Measurements from ENCODE around the gene MXRA8. TPM values are rescaled to one million over a fixed set of nuclear protein-coding genes. Genes with fewer than 3 reads are reported as not detected.

The MXRA8 gene
- total and polyA plus RNA-seq, 9 of the 15 experiments (the other 6 are each of a cell fraction or from before 2014, with no cell fraction given): 0.66 to 11.3 (median 6.3) TPM

DNA sequence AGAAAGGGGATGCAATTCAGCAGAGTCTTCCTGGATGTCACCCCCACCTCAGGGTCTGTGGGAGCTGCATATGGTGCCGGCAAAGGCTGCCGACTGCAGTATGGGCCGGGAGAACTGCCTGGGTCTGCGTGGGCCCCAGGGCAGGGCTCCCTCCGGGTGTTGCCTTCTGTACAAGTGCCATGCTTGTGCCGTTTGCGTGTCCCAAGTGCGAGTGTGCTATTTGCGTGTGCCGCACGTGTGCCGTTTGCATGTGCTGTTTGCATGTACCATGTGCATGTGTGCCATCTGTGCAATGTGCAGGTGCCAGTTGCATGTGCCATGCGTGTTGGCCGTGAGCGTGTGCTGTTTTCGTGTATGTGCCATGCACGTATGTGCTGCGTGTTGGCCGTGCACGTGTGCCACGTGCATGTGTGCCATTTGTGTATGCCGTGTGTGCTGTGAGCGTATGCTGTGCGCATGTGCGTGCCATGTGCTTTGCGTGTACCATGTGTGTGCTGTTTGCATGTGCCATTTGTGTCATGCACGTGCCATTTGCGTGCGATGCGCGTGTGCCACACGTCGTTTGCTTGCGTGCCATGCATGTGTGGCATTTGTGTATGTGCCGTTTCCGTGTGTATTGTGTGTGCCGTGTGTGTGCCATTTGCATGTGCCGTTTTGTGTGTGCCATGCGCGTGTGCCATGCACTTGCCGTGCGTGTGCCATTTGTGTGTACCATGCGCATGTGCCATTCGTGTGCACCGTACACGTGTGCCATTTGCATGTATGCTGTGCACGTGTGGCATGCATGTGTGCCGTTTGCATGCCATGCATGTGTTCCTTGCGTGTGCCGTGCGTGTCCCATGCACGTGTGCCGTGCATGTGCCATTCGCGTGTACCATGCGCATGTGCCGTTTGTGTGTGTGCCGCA is 28.8 kb downstream of the MXRA8 start (continued):
- TF ChIP-seq ZC3H4 (CRISPR knock-in tag; IDR thresholded peaks at IDR 0.05; ENCODE audit: borderline replicate concordance): peak; percentile 66; the same call in 1 of the 2 replicates
- TF ChIP-seq, protein P1, sequence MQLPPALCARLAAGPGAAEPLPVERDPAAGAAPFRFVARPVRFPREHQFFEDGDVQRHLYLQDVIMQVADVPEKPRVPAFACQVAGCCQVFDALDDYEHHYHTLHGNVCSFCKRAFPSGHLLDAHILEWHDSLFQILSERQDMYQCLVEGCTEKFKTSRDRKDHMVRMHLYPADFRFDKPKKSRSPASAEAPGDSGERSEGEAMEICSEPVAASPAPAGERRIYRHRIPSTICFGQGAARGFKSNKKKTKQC (CRISPR knock-in tag; IDR thresholded peaks at IDR 0.05): 0 out of 2 replicates have a peak, but pooled peaks have one; percentile 41
- TF ChIP-seq, protein P2, sequence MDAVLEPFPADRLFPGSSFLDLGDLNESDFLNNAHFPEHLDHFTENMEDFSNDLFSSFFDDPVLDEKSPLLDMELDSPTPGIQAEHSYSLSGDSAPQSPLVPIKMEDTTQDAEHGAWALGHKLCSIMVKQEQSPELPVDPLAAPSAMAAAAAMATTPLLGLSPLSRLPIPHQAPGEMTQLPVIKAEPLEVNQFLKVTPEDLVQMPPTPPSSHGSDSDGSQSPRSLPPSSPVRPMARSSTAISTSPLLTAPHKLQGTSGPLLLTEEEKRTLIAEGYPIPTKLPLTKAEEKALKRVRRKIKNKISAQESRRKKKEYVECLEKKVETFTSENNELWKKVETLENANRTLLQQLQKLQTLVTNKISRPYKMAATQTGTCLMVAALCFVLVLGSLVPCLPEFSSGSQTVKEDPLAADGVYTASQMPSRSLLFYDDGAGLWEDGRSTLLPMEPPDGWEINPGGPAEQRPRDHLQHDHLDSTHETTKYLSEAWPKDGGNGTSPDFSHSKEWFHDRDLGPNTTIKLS (IDR thresholded peaks at IDR 0.05; ENCODE audit: borderline replicate concordance, low read depth): no peak
- TF ChIP-seq SUPT5H (IDR thresholded peaks at IDR 0.05): peak; percentile 65
- TF ChIP-seq, protein P3, sequence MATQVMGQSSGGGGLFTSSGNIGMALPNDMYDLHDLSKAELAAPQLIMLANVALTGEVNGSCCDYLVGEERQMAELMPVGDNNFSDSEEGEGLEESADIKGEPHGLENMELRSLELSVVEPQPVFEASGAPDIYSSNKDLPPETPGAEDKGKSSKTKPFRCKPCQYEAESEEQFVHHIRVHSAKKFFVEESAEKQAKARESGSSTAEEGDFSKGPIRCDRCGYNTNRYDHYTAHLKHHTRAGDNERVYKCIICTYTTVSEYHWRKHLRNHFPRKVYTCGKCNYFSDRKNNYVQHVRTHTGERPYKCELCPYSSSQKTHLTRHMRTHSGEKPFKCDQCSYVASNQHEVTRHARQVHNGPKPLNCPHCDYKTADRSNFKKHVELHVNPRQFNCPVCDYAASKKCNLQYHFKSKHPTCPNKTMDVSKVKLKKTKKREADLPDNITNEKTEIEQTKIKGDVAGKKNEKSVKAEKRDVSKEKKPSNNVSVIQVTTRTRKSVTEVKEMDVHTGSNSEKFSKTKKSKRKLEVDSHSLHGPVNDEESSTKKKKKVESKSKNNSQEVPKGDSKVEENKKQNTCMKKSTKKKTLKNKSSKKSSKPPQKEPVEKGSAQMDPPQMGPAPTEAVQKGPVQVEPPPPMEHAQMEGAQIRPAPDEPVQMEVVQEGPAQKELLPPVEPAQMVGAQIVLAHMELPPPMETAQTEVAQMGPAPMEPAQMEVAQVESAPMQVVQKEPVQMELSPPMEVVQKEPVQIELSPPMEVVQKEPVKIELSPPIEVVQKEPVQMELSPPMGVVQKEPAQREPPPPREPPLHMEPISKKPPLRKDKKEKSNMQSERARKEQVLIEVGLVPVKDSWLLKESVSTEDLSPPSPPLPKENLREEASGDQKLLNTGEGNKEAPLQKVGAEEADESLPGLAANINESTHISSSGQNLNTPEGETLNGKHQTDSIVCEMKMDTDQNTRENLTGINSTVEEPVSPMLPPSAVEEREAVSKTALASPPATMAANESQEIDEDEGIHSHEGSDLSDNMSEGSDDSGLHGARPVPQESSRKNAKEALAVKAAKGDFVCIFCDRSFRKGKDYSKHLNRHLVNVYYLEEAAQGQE (IDR thresholded peaks at IDR 0.05; ENCODE audit: borderline replicate concordance): no peak
- TF ChIP-seq, protein P3 (CRISPR knock-in tag; IDR thresholded peaks at IDR 0.05; ENCODE audit: low read depth): 0 out of 2 replicates have a peak, but pooled peaks have one; percentile 35
- no peak for TF ChIP-seq HNRNPH1 (optimal IDR thresholded peaks at IDR 0.05; ENCODE audit: low read depth, low read length)
- TF ChIP-seq POLR2AphosphoS2 (IDR thresholded peaks at IDR 0.05; ENCODE audit: low read length): peak; percentile 45; the same call in 1 of the 2 replicates
- TF ChIP-seq ELF4 (CRISPR knock-in tag; IDR thresholded peaks at IDR 0.05): no peak
- no peak for TF ChIP-seq ZKSCAN1 (IDR thresholded peaks at IDR 0.05; ENCODE audit: low read depth, low read length)
